T-helper 1 cell treated with Interleukin-12 subunit alpha and Interleukin-12 subunit beta and Interleukin-4 antibody, amounts not matched to agents 30 μg/mL and 1 μg/mL, for 36 hours (primary cell): ENCODE results near the gene NARF.

ENCODE experiments used
- H3K27ac Mint-ChIP-seq: one replicate; pipeline ENCODE4 v1.8.0; 2021; ENCODE audit warnings: mild to moderate bottlenecking, mixed read lengths
- H3K27me3 Mint-ChIP-seq: one replicate; pipeline ENCODE4 v1.8.0; 2021; ENCODE audit warnings: low read depth, mixed read lengths
- H3K36me3 Mint-ChIP-seq: one replicate; pipeline ENCODE4 v1.8.0; 2021; ENCODE audit warnings: low read depth, mixed read lengths
- H3K4me1 Mint-ChIP-seq: one replicate; pipeline ENCODE4 v1.8.0; 2021; ENCODE audit warnings: low read depth, mixed read lengths
- H3K4me3 Mint-ChIP-seq: one replicate; pipeline ENCODE4 v1.8.0; 2021; ENCODE audit warnings: mild to moderate bottlenecking, moderate library complexity, mixed read lengths
- H3K9me3 Mint-ChIP-seq: one replicate; pipeline ENCODE4 v1.8.0; 2021; ENCODE audit warnings: mixed read lengths

NARF gene

GRCh38 chr17:82419540-82419939 is 39.0 kb upstream of the NARF start:
- Mint-ChIP-seq H3K4me1 (peaks cover 23% of the 10 kb centered on the region), H3K36me3 (peaks cover 30% of the 10 kb centered on the region), H3K27me3 (no peaks in the 10 kb centered on the region), H3K9me3 (no peaks in the 10 kb centered on the region), H3K4me3 (peak overlapping the region; percentile 76), H3K27ac (peak overlapping the region; percentile 72)

GRCh38 chr17:82424001-82424862 is 34.3 kb upstream of the NARF start:
- H3K9me3 Mint-ChIP-seq = no peaks in the 10 kb centered on the region
- peak overlapping the region; percentile 49 for H3K27ac Mint-ChIP-seq
- peaks cover 41% of the 10 kb centered on the region for H3K36me3 Mint-ChIP-seq
- H3K27me3 Mint-ChIP-seq = no peaks in the 10 kb centered on the region
- no peak overlapping the region for H3K4me3 Mint-ChIP-seq
- H3K4me1 Mint-ChIP-seq = peaks cover 24% of the 10 kb centered on the region

- Mint-ChIP-seq H3K27ac (peak overlapping the region; percentile 49), H3K27me3 (no peaks in the 10 kb centered on the region), H3K36me3 (peaks cover 45% of the 10 kb centered on the region), H3K9me3 (no peaks in the 10 kb centered on the region), H3K4me1 (peaks cover 26% of the 10 kb centered on the region), H3K4me3 (no peak overlapping the region)
Observed at GRCh38 chr17:82424863-82425159, 33.7 kb upstream of the NARF start.

GRCh38 chr17:82428546-82428945 is 30.0 kb upstream of the NARF start:
- Mint-ChIP-seq H3K27me3 (no peaks in the 10 kb centered on the region), H3K27ac (no peak overlapping the region), H3K4me1 (peaks cover 22% of the 10 kb centered on the region), H3K4me3 (no peak overlapping the region), H3K36me3 (peaks cover 22% of the 10 kb centered on the region), H3K9me3 (no peaks in the 10 kb centered on the region)

GRCh38 chr17:82429824-82430223 is 28.7 kb upstream of the NARF start:
- peak overlapping the region; percentile 49 for H3K4me3 Mint-ChIP-seq
- no peaks in the 10 kb centered on the region for H3K9me3 Mint-ChIP-seq
- peaks cover 23% of the 10 kb centered on the region for H3K4me1 Mint-ChIP-seq
- H3K27me3 Mint-ChIP-seq = no peaks in the 10 kb centered on the region
- H3K27ac Mint-ChIP-seq = peak overlapping the region; percentile 36
- peaks cover 23% of the 10 kb centered on the region for H3K36me3 Mint-ChIP-seq

GRCh38 chr17:82432017-82432416 is 26.5 kb upstream of the NARF start:
- no peak overlapping the region for H3K4me3 Mint-ChIP-seq
- no peaks in the 10 kb centered on the region for H3K9me3 Mint-ChIP-seq
- H3K36me3 Mint-ChIP-seq = peaks cover 20% of the 10 kb centered on the region
- H3K27me3 Mint-ChIP-seq = no peaks in the 10 kb centered on the region
- H3K4me1 Mint-ChIP-seq = peaks cover 20% of the 10 kb centered on the region
- no peak overlapping the region for H3K27ac Mint-ChIP-seq

- H3K9me3 Mint-ChIP-seq = no peaks in the 10 kb centered on the region
- H3K27me3 Mint-ChIP-seq = no peaks in the 10 kb centered on the region
- peaks cover 17% of the 10 kb centered on the region for H3K4me1 Mint-ChIP-seq
- no peak overlapping the region for H3K4me3 Mint-ChIP-seq
- peaks cover 20% of the 10 kb centered on the region for H3K36me3 Mint-ChIP-seq
- H3K27ac Mint-ChIP-seq = no peak overlapping the region
Observed at GRCh38 chr17:82433560-82434215, 24.9 kb upstream of the NARF start.

GRCh38 chr17:82434216-82434565 is 24.4 kb upstream of the NARF start:
- no peaks in the 10 kb centered on the region for H3K27me3 Mint-ChIP-seq
- H3K4me1 Mint-ChIP-seq = peaks cover 16% of the 10 kb centered on the region
- peaks cover 20% of the 10 kb centered on the region for H3K36me3 Mint-ChIP-seq
- no peaks in the 10 kb centered on the region for H3K9me3 Mint-ChIP-seq
- peak overlapping the region; percentile 78 for H3K27ac Mint-ChIP-seq
- no peak overlapping the region for H3K4me3 Mint-ChIP-seq

- Mint-ChIP-seq H3K27me3 (no peaks in the 10 kb centered on the region), H3K4me1 (peaks cover 7% of the 10 kb centered on the region), H3K27ac (no peak overlapping the region), H3K36me3 (peaks cover 10% of the 10 kb centered on the region), H3K9me3 (no peaks in the 10 kb centered on the region), H3K4me3 (no peak overlapping the region)
Observed at GRCh38 chr17:82435103-82435502, 23.4 kb upstream of the NARF start.

- H3K36me3 Mint-ChIP-seq = peaks cover 10% of the 10 kb centered on the region
- no peaks in the 10 kb centered on the region for H3K9me3 Mint-ChIP-seq
- peaks cover 8% of the 10 kb centered on the region for H3K4me1 Mint-ChIP-seq
- H3K4me3 Mint-ChIP-seq = no peak overlapping the region
- no peak overlapping the region for H3K27ac Mint-ChIP-seq
- no peaks in the 10 kb centered on the region for H3K27me3 Mint-ChIP-seq
Observed at GRCh38 chr17:82435601-82436583, 22.6 kb upstream of the NARF start.

GRCh38 chr17:82436601-82437324 is 21.8 kb upstream of the NARF start:
- Mint-ChIP-seq H3K9me3 (no peaks in the 10 kb centered on the region), H3K36me3 (peaks cover 10% of the 10 kb centered on the region), H3K27me3 (no peaks in the 10 kb centered on the region), H3K4me1 (peaks cover 8% of the 10 kb centered on the region), H3K27ac (no peak overlapping the region), H3K4me3 (no peak overlapping the region)

GRCh38 chr17:82437325-82437668 is 21.2 kb upstream of the NARF start:
- H3K36me3 Mint-ChIP-seq = peaks cover 10% of the 10 kb centered on the region
- H3K27me3 Mint-ChIP-seq = no peaks in the 10 kb centered on the region
- no peak overlapping the region for H3K4me3 Mint-ChIP-seq
- H3K9me3 Mint-ChIP-seq = no peaks in the 10 kb centered on the region
- H3K27ac Mint-ChIP-seq = no peak overlapping the region
- peaks cover 8% of the 10 kb centered on the region for H3K4me1 Mint-ChIP-seq

GRCh38 chr17:82438401-82439193 is 19.9 kb upstream of the NARF start:
- Mint-ChIP-seq H3K4me1 (peaks cover 8% of the 10 kb centered on the region), H3K27ac (no peak overlapping the region)

More at GRCh38 chr17:82438401-82439193, 19.9 kb upstream of the NARF start:
- peaks cover 18% of the 10 kb centered on the region for H3K36me3 Mint-ChIP-seq
- H3K4me3 Mint-ChIP-seq = no peak overlapping the region
- no peaks in the 10 kb centered on the region for H3K27me3 Mint-ChIP-seq
- H3K9me3 Mint-ChIP-seq = no peaks in the 10 kb centered on the region
